Stimulated activated CD8-positive, alpha-beta memory T cell treated with anti-CD3 and anti-CD28 coated beads, Interleukin-7, amount 100 ng/mL, for 48 hours (primary cell): Measurements from ENCODE around the gene ALDOA.
"Not testable (repeated sequence)": the region's sequence is repeated elsewhere in the genome, so short reads cannot be mapped to it uniquely, and the experiment has no call there.

Experiments used
- DNase-seq, 2 donors: peaks; one replicate each; pipeline ENCODE4 v3.0.0-alpha.2; 2020; ENCODE audit warnings: low read depth in 1 of 2; ENCODE audit errors: extremely low read depth in 1 of 2

The ALDOA gene

GRCh38 chr16:30114411-30114810 is 48.9 kb downstream of the ALDOA start:
- DNase-seq = no peak

DNA sequence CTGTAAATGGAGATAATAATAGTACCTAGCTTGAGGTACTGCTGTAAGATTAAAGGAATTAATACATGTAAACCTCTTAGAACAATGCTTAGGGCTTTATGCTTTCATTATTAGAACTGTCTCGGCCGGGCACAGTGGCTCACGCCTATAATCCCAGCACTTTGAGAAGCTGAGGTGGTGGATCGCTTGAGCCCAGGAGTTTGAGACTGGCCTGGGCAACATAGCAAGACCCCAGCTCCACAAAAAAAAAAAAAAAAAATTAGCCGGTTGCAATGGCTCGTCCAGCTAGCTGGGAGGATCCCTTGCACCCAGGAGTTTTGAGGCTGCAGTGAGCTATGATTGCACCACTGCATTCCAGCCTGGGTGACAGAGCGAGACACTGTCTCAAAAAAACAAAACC is 49.3 kb downstream of the ALDOA start:
- DNase-seq = not testable (repeated sequence)

DNA sequence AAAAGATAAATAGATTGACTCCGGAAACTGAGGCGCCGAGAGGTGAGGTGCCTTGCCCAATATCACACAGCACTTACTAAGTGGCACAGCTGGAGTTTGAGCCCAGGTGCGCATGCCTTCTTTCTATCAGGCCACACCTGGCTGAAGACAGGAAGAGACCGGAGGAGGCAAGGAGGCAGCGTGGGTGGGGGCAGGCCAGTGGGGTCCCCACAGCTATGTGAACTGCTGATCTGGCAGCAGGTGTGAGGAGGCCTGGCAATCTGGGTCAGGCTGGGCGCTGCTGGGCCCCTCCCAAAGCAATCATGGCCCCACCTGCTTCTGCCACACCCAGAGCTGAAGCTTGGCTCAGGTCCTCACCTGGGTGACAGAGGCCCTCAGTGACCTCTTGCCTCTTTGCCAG is 49.7 kb downstream of the ALDOA start:
- DNase-seq = no peak

DNA sequence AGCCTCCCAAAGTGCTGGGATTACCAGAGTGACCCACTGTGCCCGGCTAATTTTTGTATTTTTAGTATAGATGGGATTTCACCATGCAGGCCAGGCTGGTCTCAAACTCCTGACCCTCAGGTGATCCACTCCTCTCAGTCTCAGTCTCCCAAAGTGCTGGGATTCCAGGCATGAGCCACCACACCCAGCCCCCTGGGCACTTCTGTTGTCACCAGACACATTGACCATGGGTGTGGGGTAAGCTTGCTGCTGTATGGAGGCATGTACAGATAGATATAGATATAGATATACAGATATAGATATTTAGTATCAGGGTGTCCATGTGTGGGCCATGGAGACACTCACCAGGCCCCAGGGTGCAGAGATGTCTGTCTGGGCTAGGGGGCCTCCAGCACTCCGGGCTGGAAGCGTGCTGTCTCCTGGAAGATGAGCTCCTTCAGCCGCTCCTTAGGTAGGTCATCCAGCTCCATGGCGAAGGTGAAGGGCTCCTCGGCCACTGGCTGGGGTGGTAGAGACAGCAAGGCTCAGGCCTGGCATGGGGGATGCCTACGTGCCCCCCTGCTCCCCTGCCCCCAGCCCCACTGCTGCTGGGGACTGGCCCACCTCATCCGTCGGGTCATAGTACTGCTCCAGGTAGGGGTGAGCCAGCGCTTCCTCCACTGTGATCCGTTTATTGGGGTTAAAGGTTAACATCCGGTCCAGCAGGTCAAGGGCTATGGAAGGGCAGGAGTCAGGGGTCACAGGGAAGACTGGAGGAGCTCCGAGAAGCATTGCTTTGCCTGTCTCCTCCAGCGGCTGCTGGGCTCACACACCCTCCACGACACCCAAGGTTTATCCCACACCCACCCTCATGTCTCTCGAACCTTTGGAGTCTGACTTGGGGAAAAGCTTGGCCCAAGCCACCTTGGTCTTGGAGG is 51.0 kb downstream of the ALDOA start:
- DNase-seq = no peak

DNA sequence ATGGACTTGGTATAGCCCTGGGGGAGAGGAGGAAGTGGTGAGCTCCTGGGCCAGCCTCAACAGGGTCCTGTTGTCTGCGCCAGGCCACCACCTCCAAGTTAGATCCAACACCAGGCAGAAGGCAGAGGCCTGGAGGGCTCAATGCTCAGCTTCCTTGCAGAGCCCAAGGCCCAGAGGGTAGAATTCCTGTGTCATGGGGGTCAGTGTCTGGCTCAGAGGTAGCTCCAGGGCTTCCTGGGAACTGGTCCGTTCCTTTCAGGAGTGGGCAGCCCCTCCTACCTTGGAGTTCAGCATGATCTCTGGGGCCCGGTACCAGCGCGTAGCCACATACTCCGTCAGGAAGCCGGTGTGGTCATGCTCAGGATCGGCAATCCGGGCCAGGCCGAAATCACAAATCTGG is 52.2 kb downstream of the ALDOA start:
- DNase-seq = no peak

- no peak for DNase-seq
These were observed 53.9 kb downstream of the ALDOA start for GRCh38 chr16:30119428-30119827.
